Measurements from ENCODE around the gene KRT72.

The KRT72 gene

GRCh38 chr12:52600941-52601481, at the start of gene KRT72:
Gene KRT72, minus strand, starts transcription at chr12:52601463. Its CDS starts 11 bp downstream, at chr12:52601452.
- no peak for DNase-seq (ENCODE audit: low read depth)

GRCh38 chr12:52650520-52651081, 49.3 kb upstream of the KRT72 start:
- no peak for DNase-seq (ENCODE audit: low read depth)

- no peak for DNase-seq (ENCODE audit: low read depth)
Measured at GRCh38 chr12:52649066-52649465, 47.8 kb upstream of the KRT72 start.

GRCh38 chr12:52648012-52648550, 46.8 kb upstream of the KRT72 start:
- DNase-seq (ENCODE audit: low read depth), result no peak

GRCh38 chr12:52647601-52648000, 46.3 kb upstream of the KRT72 start:
- DNase-seq (ENCODE audit: low read depth), result no peak

- no peak for DNase-seq (ENCODE audit: low read depth)
Measured at GRCh38 chr12:52646613-52647012, 45.4 kb upstream of the KRT72 start.

GRCh38 chr12:52645982-52646381, 44.7 kb upstream of the KRT72 start:
- DNase-seq (ENCODE audit: low read depth), result no peak

GRCh38 chr12:52645120-52645761, 44.0 kb upstream of the KRT72 start:
- DNase-seq (ENCODE audit: low read depth), result peak; percentile 22

- no peak for DNase-seq (ENCODE audit: low read depth)
Measured at GRCh38 chr12:52644078-52644415, 42.8 kb upstream of the KRT72 start.

GRCh38 chr12:52643233-52644077, 42.2 kb upstream of the KRT72 start:
- no peak for DNase-seq (ENCODE audit: low read depth)

GRCh38 chr12:52641468-52641867, 40.2 kb upstream of the KRT72 start:
- DNase-seq (ENCODE audit: low read depth), result no peak

GRCh38 chr12:52637299-52637698, 36.0 kb upstream of the KRT72 start:
- DNase-seq (ENCODE audit: low read depth), result no peak

GRCh38 chr12:52636592-52637258, 35.5 kb upstream of the KRT72 start:
- DNase-seq (ENCODE audit: low read depth), result no peak

- no peak for DNase-seq (ENCODE audit: low read depth)
Measured at GRCh38 chr12:52636189-52636588, 34.9 kb upstream of the KRT72 start.

- no peak for DNase-seq (ENCODE audit: low read depth)
Measured at GRCh38 chr12:52634266-52635056, 33.2 kb upstream of the KRT72 start.

- DNase-seq (ENCODE audit: low read depth), result no peak
Measured at GRCh38 chr12:52633383-52633782, 32.1 kb upstream of the KRT72 start.

GRCh38 chr12:52632656-52633055, 31.4 kb upstream of the KRT72 start:
- DNase-seq (ENCODE audit: low read depth), result no peak

- DNase-seq (ENCODE audit: low read depth), result no peak
Measured at GRCh38 chr12:52631676-52632459, 30.6 kb upstream of the KRT72 start.

GRCh38 chr12:52631264-52631663, 30.0 kb upstream of the KRT72 start:
- no peak for DNase-seq (ENCODE audit: low read depth)

GRCh38 chr12:52630599-52631200, 29.4 kb upstream of the KRT72 start:
- no peak for DNase-seq (ENCODE audit: low read depth)

All from activated T-helper 1 cell treated with Interleukin-2 at 50 U/mL for 16 hours (primary cell).